Suppressor macrophage treated with lipopolysaccharide for 1 hour (primary cell): ENCODE results near the gene LSM2.
"Not testable (repeated sequence)": the region's sequence is repeated elsewhere in the genome, so short reads cannot be mapped to it uniquely, and the experiment has no call there.

ENCODE experiments used
- DNase-seq, 3 donors: peaks; one replicate each; pipeline ENCODE4 v3.0.0-alpha.2; 2020 to 2022

LSM2 gene

GRCh38 chr6:31796993-31797385, 9.8 kb downstream of the LSM2 start:
- no peak for DNase-seq

- DNase-seq, result peak; percentile 97 to 99 (median 98)
Observed at GRCh38 chr6:31795616-31796298, 11.0 kb downstream of the LSM2 start, which contains the start of gene VARS1. Gene VARS1, minus strand, starts transcription at chr6:31795752. Its CDS starts 535 bp downstream, at chr6:31795217.

DNA sequence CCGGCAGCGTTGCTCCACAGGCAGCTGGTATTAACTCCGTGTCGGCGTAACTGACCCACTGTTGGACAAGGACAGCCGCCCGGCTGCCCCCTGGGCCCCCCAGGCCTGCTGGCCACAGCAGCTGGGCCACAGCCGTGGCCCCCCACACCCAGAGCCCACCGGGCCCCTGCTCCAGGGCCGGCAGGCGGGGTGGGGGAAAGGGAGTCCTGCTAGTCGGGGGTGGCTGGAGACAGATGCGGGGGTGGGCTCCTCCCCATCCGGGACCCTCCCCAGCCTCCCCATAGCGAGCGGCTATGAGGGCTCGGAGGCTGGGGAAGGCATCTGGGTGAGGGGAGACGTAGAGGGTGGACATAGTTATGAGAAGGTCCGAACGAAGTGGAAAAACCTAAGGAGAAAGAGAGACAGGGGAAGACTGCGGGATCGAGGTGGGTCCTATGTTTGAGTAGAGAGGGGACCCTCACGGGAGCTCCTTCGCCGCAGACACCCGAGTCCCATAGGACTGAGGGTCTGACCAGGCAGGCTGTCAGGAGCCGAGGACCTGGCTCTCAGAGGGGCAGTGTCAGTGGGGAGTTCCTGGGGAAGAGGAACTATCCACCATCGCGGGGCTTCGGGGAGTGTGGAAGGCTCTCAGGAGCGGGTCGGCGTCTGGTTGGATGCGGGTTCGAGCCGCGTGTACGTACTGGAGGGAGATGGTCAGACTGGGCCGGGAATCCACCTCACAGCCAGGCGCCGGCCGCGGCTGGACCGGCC, 11.7 kb downstream of the LSM2 start:
- peak in 1 of 3 donors; percentile 67 for DNase-seq

GRCh38 chr6:31794294-31794865, 12.4 kb downstream of the LSM2 start:
- DNase-seq, result no peak

DNA sequence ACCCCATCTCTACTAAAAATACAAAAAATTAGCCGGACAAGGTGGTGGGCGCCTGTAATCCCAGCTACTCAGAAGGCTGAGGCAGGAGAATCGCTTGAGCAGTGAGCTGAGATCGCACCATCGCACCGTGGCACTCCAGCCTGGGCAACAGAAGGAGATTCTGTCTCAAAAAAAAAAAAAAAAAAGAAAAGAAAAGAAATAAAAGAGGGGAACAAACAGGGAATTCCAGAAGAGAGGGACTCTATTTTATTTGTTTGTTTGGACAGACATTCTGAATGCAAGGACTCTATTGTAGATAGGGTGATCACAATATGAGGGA, 12.9 kb downstream of the LSM2 start:
- not testable (repeated sequence) for DNase-seq

DNA sequence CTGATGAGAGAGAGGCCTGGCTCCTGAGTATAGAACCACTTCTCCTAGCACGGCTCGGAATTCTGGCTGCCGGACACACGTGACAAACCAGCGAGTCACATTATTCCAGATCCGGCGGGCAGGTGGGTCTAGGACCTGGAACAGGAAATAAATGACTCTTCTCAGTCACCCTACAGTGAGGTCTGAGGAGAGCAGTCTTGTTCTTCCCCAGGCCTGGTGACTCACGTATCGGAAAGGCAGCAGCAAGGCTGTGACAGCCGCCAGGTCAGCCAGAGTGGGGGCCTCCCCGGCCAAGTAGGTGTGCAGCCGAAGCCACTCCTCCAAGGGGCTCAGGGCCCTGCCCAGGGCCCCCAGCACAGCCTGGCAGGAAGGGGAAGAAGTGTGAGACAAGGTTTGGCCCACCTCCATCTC, 14.0 kb downstream of the LSM2 start:
- no peak for DNase-seq

DNA sequence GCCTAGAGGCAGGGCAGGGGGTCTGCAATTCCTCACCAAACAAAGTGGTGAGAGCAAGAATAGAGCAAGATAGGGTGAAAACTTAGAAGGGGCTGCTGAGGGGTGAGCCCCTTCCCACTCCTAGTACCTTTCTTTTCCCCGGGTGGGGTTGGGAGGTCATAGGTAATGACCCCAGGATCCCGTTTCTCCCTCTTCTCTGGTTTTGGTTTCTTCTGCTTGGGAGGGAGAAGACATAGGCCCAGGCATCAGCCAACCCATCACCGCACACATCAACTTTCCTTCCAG, 14.7 kb downstream of the LSM2 start:
- no peak for DNase-seq

DNA sequence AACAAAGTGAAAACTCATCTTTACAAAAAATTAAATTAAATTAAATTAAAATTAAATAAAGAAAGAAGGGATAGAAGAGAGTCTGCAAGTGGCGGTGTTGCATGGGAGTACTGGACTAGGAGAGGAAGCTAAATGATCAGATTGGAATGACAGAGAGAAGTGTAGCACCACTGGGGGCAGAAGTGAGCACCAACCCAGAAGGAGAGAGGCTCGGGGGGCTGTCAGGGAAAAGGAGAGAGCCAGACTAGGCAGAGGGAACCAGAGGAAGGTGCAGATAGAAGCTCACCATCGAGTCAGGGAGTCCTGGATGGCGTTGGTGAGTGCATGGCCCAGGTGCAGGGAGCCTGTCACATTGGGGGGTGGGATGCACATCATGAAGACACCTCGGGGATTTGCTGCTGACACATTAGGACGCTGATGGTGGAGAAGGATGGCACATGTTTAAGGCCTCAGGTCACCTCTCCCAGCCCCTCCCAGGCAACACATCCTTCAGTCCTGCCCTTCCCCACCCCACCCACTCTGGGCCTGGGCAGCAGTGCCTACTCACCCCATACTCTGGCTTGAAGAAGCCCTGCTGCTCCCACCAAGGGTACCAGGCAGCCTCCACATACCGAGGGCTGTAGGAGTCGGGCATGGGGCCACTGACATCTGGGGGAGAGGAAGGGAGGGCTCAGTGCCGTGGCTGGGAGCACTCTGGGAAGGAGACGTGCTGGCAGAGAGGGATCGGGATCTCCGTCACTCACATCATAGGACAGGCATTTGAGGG, 15.3 kb downstream of the LSM2 start:
- DNase-seq, result peak; percentile 49 to 56 (median 55)

- no peak for DNase-seq
Observed at GRCh38 chr6:31785475-31785874, 21.3 kb downstream of the LSM2 start.

DNA sequence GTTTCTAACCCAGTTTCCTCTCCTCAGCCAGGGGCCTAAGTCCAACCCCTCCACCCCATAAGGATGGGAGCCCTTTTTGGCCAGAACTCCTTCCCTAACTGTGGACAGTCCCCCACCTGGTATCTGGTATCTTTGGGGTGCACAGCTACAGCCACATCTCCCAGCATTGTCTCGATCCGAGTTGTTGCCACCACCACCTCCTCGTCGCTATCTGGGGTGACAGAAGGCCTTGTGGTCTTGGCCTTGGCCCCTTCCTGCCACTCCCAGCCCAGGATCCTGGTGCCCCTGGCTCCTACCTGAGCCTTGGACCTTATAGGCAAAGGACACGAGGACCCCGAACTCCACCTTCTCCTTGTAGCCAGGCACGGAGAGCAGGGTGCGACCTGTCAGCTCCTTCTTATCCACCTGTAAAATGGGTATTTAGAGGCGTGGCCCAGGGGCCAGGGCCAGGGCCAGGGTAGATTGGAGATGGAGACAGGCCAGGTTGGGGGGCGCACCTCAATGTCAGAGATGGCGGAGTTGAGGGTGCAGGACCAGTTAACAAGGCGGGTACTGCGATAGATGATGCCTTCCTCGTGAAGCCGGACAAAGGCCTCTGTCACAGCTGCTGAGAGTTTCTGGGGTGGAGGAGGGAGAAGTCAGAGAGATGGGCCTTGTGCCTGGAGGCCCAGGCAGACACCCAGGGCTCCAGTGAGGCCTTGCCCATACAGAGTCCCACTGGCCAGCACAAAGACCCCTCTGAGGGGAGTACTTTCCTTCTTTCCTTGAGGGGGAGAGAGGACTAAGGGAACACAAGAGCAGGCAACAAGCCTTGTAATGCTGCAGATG, 22.5 kb downstream of the LSM2 start:
- no peak for DNase-seq

DNA sequence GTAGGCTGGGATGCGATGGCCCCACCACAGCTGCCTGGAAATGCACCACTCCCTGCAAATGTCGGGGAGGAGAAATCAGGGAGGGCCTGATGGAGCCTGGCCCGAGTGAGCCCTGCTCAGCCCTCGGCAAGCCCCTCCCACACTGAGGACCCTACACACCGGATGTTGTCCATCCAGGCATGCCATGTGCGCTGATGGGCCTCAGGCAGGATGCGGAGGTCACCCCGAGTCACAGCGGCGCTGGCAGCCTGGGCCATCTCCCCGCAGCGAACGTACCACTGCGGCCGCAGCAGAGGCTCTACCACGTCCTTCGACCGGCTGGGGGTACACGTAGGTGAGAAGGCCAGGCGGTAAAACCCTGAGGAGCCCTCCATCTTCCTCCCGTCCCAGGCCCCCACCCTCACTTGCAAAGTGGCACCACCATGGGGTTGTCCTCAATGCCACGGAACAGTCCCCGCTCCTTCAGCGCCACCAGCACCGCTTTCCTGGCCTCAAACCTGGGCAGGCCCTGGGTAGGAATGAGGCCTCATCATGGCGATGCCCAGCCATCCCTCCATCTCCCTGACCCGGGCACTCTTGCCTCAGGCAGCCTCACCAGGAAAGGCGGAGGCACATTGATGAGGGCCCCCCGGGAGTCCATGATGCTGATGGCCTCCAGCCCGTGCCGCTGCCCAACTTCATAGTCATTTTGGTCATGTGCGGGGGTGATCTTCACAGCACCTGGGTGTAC, 24.5 kb downstream of the LSM2 start:
- no peak for DNase-seq

- DNase-seq, result no peak
Observed at GRCh38 chr6:31781244-31782125, 25.3 kb downstream of the LSM2 start.

GRCh38 chr6:31780507-31781243, 26.1 kb downstream of the LSM2 start:
- no peak for DNase-seq

GRCh38 chr6:31779908-31780307, 26.9 kb downstream of the LSM2 start:
- no peak for DNase-seq

GRCh38 chr6:31778999-31779885, 27.5 kb downstream of the LSM2 start:
- DNase-seq, result no peak

DNA sequence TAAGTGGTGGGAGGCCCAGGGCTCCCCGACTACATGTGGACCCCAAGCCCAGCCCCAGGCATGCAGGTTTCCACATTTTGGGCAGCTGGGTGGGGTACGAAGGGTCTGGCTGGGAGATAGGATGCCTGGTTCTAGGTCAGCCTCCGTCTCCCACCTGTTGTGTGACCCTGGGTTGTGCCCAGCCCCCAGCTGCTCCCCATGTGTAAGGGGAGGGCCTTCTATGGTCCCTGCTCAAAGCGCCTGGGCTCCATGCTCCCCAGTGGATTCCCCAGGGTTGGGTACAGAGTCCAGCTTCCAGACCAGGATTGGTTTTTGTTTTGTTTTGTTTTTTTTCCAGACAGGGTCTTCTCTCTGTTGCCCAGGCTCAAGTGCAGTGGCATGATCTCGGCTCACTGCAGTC, 28.6 kb downstream of the LSM2 start:
- no peak for DNase-seq

DNA sequence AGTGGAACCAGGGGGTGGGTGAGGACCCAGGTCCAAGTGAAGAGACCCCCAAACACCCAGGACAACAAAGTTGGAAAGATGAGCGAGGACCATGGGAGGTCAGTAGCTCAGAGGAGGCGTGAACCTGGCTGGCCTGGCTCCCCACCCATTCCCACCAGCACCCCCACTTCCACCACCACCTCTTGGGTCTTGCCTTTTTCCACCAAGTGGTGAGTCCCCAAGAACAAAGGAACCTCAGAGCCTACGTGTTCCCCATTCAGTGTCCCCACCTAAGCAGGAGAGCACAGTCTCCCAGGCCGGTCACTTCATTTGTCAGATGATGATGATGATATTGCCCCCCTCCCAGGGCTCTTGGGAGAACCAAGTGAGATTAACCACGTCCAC, 29.1 kb downstream of the LSM2 start:
- DNase-seq, result no peak

DNA sequence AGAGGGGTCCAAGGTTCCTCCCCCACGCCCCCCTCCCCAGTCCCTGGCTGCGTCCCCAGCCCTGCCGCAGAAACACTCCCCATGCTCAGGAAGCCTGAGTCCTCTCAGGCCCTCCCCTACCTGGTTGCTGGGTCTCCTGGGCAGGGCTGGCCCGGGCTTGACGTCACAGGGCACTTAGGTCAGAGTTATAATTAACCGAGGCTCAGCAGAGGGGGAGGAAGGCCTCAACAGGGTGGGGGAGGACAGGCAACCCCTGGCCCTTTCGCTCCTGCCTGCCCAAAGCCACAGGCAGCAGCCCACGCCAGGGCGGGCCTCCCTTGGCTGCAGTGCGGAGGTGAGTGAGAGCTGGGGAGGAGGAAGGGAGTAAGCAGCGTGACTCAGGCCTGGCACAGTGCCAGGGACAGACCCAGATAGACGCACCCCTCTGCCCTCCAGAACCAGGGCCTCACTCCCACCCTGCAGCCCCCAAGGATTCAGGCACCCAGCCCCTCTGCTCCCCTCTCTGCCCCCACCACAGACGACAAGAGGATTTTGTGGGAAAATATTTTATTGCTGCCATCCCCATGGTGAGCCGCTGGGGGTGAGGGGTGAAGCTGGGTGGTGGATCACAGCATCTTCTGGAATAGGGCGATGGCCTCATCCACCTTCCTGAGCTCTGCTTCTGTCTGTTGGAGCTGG, 29.6 kb downstream of the LSM2 start, which contains the start of gene VWA7:
VWA7 (minus strand) TSS at position 340 of the 678 bp plus-strand sequence. CDS start 549 bp downstream, outside the sequence.
- peak; percentile 82 to 90 (median 86) for DNase-seq
